A673 (cell line): ENCODE results near the gene RNF2.

Experiments
- CTCF ChIP-seq: fragments of 300-800, 200-600 bp; sonication (generic); conservative IDR thresholded peaks from 2 replicates; pipeline ENCODE4 v1.5.1; 2017; ENCODE audit warnings: low read depth, mild to moderate bottlenecking, antibody characterized with exemption, low read length, moderate library complexity, mixed read lengths
- EZH2 ChIP-seq: fragments of 200-600 bp; sonication (generic); IDR thresholded peaks from 2 replicates; pipeline ENCODE4 v1.6.1; 2017; ENCODE audit warnings: borderline replicate concordance, low read depth, mild to moderate bottlenecking, mixed read lengths, antibody characterized with exemption, low read length; ENCODE audit not compliant: poor library complexity, severe bottlenecking

GRCh38 chr1:185069202-185069772 lies 23.9 kb downstream of the RNF2 start:
- no peak for TF ChIP-seq EZH2
- no peak for TF ChIP-seq CTCF
